Choroid plexus epithelial cell (primary cell): ENCODE data around the gene MYLK3.

Source experiments
- DNase-seq: peaks from one replicate; pipeline ENCODE4 v3.0.0-alpha.2; 2010; ENCODE audit warnings: low read depth
- H3K4me3 ChIP-seq: 2 replicates; pipeline ENCODE4 v1.5.1; 2011; ENCODE audit warnings: low read depth, mild to moderate bottlenecking, control low read depth, low read length, moderate library complexity
- TF ChIP-seq, protein P1 (sequence below): conservative IDR thresholded peaks from 2 replicates; pipeline ENCODE4 v1.5.1; 2011; ENCODE audit warnings: low read depth, mild to moderate bottlenecking, control low read depth, inconsistent platforms, low read length, moderate library complexity

MYLK3 gene

DNA sequence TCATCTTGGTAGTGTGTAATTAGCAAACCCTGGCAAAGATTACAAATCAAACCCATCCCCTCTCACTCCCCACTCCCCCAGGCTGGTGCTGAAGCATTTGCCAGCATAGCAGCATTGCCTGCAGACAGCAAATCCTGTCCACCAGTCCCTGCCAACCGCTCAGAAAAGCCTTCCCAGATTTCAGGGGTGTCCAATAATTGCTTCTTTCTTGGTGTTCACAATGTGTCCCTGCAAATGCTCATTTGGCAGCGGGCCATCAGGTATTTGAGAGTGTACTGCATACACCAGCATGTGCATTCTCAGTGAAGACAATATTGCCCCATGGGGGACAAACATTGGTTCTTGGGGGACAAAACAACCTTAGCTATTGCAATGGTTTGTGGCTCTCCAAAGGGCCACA is 30.5 kb downstream of the MYLK3 start:
- DNase-seq = no peak
- no peak overlapping the region for H3K4me3 ChIP-seq
- TF ChIP-seq, protein P1, sequence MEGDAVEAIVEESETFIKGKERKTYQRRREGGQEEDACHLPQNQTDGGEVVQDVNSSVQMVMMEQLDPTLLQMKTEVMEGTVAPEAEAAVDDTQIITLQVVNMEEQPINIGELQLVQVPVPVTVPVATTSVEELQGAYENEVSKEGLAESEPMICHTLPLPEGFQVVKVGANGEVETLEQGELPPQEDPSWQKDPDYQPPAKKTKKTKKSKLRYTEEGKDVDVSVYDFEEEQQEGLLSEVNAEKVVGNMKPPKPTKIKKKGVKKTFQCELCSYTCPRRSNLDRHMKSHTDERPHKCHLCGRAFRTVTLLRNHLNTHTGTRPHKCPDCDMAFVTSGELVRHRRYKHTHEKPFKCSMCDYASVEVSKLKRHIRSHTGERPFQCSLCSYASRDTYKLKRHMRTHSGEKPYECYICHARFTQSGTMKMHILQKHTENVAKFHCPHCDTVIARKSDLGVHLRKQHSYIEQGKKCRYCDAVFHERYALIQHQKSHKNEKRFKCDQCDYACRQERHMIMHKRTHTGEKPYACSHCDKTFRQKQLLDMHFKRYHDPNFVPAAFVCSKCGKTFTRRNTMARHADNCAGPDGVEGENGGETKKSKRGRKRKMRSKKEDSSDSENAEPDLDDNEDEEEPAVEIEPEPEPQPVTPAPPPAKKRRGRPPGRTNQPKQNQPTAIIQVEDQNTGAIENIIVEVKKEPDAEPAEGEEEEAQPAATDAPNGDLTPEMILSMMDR = no peak

DNA sequence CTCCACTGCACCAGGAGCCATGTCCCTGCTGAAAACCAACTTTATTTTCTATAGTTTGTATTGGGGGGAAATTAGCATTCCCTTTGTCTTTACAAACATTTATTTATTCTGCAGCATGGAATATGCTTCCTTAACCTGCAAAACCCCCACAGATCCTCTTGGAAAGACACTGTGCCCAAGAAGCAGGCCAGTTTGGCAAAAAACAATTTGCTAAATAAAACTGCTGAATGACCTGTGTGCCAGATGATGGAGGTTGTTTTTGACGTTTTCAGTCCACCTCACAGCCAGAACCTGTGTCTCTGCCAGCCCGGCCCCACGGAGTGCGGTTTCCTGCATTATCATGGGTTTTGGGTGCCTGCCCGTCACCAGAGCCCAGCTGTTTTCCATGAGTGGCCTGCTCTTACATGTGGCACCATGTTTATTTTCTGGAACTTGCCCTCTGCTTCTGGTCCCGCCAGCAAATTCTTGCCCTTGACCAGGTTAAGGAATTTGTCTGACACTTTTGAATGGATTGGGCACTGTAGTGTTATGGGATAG is 32.3 kb downstream of the MYLK3 start:
- TF ChIP-seq, protein P1 = no peak
- no peak overlapping the region for H3K4me3 ChIP-seq
- DNase-seq = peak; percentile 6

DNA sequence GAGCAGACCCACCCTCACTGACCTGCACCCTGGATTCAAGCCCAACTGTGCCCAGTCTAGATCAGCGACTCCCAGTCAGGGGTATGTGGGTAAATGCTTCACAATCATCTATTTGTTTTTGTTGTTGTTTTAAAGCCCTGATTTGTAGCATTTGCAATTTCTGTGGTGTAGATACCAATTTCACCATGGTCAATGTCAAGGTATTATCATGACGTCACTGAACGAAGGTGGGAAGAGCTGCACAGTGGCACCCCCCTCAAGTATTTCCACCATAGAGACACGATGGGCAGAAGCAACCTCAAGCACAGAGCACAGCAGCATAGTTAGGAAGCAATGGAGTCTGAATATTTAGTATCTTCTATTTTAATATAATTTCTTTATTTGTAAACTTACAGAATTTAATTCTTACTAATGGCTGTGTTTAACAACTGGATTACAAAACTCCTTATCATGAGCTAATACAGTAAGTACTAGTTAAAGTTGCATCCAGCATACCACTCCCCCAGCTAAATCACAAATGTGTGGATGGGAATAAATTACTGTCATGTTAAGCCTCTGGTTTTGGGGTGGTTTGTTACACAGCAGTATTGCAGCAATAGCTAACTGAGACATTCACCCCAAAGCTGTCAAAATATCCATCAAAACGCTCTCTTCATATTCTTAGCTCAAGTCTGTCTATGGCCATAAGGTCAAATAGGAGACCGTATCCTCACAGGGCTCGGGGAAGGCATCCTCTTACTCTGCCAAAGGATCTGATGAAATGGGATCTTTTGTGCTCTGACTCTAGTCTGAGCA is 33.1 kb downstream of the MYLK3 start:
- no peak for DNase-seq
- no peak overlapping the region for H3K4me3 ChIP-seq
- TF ChIP-seq, protein P1 = no peak

DNA sequence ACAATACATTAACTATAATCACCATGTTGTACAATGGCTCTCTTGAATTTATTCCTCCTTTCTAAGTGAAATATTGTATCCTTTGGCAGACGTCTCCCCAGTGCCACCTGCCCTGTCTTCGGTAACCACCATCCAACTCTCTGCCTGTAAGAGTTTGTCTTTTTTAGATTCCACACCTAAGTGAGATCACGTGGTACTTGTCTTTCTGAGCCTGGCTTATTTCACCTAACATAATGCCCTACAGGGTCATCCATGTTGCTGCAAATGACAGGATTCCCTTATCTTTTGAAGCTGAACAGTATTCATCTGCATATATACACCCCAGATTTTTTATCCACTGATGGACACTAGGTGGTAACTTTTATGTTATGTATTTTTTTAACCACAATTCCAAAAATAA is 34.5 kb downstream of the MYLK3 start:
- DNase-seq = no peak
- H3K4me3 ChIP-seq = no peak overlapping the region
- TF ChIP-seq, protein P1 = no peak

DNA sequence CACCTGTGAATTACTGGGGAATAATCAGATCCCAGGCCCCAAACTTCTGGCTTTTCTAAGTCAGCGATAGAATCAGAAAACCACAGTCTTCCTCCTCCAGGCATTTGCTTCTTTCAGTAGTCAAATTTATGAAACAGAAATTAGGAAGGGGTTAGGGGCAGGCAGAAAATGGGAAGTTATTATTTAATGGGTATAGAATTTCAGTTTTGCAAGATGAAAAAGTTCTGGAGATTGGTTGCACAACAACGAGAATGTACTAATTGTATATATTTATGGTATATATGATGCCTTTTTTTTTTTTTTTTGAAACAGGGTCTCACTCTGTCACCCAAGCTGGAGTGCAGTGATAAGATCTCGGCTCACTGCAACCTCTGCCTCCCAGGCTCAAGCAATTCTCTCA is 35.2 kb downstream of the MYLK3 start:
- no peak overlapping the region for H3K4me3 ChIP-seq
- TF ChIP-seq, protein P1 = no peak
- no peak for DNase-seq

DNA sequence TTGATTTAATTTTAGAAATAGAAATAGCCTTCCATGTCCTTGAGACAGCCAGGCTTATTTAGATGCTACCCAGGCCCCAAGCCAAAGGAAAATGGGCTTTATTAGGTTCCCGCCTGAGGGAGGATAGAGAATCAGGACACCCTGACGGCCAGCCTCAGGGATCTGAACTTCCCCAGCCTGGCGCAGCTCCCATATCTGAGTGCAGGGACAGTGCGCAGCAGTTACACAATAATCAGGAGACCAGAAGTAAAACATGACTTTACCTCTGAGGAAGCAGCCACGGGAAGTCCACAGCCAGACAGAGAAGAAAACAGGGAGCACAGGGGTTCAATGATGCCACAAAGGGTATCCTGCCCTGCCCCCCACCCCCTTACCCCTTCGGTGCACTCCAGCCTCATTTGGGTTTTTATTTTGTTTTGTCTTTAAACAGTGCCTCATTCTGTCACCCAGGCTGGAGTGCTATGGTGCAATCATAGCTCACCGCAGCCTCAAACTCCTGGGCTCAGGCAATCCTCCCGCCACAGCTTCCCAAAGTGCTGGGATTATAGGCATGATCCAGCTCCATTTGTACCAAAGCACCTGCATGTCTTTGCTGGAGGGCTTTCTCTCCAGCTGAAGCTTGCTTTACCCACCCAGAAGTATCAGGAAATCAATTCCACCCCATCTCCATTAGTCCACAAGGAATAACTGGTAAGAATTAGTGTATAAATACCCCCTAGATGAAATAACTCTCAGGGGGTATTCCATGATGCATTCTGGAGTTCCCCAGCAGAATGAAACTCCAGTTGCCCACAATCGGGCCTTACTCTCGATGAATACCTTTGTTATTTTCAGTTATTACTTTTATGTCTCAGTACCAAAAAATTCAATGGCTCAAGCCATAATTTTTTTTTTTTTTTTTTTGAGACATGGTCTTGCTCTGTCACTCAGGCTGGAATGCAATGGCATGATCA is 36.8 kb downstream of the MYLK3 start:
- no peak overlapping the region for H3K4me3 ChIP-seq
- TF ChIP-seq, protein P1 = no peak
- no peak for DNase-seq
